Fibroblast of villous mesenchyme (primary cell): ENCODE data around the gene GPR34. TPM values are rescaled to one million over a fixed set of nuclear protein-coding genes. Genes with fewer than 3 reads are reported as not detected.
A peak's percentile ranks its signal among the peaks of the same experiment; 100 is the strongest.
"Not testable (repeated sequence)": the region's sequence is repeated elsewhere in the genome, so short reads cannot be mapped to it uniquely, and the experiment has no call there.

Experiments used
- DNase-seq: peaks from one replicate; pipeline ENCODE4 v3.0.0-alpha.2; 2010; ENCODE audit warnings: low read depth
- H3K4me3 ChIP-seq: 2 replicates; pipeline ENCODE4 v1.5.1; 2011; ENCODE audit warnings: low read depth, mild to moderate bottlenecking, low read length
- total RNA-seq: library from RNA; depleted of rRNA; stranded (reverse); fragments of >200 nt; gene quantifications from 2 replicates; pipeline ENCODE4 v1.2.3, GENCODE V29; 2012
- TF ChIP-seq, protein P1 (sequence below): IDR thresholded peaks from 2 replicates; pipeline ENCODE4 v1.5.1; 2012; ENCODE audit warnings: low read depth, mild to moderate bottlenecking, low read length; ENCODE audit not compliant: insufficient read depth

GPR34 gene
- total RNA-seq, 1 donor: under 0.01 TPM

- DNase-seq: peak; percentile 7
- no peak overlapping the region for H3K4me3 ChIP-seq
- TF ChIP-seq, protein P1, sequence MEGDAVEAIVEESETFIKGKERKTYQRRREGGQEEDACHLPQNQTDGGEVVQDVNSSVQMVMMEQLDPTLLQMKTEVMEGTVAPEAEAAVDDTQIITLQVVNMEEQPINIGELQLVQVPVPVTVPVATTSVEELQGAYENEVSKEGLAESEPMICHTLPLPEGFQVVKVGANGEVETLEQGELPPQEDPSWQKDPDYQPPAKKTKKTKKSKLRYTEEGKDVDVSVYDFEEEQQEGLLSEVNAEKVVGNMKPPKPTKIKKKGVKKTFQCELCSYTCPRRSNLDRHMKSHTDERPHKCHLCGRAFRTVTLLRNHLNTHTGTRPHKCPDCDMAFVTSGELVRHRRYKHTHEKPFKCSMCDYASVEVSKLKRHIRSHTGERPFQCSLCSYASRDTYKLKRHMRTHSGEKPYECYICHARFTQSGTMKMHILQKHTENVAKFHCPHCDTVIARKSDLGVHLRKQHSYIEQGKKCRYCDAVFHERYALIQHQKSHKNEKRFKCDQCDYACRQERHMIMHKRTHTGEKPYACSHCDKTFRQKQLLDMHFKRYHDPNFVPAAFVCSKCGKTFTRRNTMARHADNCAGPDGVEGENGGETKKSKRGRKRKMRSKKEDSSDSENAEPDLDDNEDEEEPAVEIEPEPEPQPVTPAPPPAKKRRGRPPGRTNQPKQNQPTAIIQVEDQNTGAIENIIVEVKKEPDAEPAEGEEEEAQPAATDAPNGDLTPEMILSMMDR: no peak
Measured at GRCh38 chrX:41664908-41665307, 23.9 kb upstream of the GPR34 start.

- DNase-seq: no peak
- no peak overlapping the region for H3K4me3 ChIP-seq
- TF ChIP-seq, protein P1: no peak
Measured at GRCh38 chrX:41665686-41666085, 23.1 kb upstream of the GPR34 start.

DNA sequence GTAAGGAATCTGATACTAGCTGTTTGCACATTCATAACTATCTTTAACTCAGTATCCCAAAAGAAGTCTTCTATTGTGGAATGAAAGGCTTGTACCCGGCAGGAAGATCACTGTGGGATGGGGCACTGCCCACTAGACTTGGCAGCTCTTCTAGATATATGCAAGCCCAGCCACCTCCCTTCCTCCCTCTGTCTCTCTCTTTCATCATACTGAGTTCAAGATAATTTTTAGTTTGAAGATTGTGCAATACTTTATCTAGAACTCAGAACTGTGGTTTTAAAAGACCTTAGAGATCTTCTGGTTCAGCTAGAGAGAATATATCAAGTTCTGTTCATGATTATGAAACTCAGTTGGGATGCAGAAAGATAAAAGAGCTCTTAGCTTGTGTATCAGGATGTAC is 22.5 kb upstream of the GPR34 start:
- TF ChIP-seq, protein P1: no peak
- peak; percentile 80 for DNase-seq
- no peak overlapping the region for H3K4me3 ChIP-seq

- H3K4me3 ChIP-seq: no peak overlapping the region
- DNase-seq: no peak
- TF ChIP-seq, protein P1: no peak
Measured at GRCh38 chrX:41667631-41668030, 21.1 kb upstream of the GPR34 start.

DNA sequence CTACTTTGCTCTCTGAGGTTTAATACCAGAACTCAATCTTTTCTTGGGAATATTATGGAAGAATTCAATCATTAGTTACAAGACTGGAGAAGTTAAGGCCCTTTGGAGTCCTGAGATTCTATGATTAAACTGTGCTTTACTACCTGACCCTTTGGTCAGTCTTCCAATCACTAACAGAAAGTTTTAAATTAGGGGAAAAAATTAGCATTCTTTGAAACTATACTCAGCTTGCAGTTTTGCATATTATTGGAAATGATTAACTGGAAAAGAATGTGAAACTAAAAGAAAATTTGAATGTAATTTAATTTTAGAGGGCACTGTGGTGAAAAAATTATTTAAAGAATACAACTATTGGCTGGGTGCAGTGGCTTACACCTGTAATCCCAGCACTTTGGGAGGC is 18.7 kb upstream of the GPR34 start:
- TF ChIP-seq, protein P1: no peak
- no peak for DNase-seq
- no peak overlapping the region for H3K4me3 ChIP-seq

GRCh38 chrX:41671082-41671481 is 17.7 kb upstream of the GPR34 start:
- DNase-seq: no peak
- TF ChIP-seq, protein P1: no peak
- H3K4me3 ChIP-seq: no peak overlapping the region

DNA sequence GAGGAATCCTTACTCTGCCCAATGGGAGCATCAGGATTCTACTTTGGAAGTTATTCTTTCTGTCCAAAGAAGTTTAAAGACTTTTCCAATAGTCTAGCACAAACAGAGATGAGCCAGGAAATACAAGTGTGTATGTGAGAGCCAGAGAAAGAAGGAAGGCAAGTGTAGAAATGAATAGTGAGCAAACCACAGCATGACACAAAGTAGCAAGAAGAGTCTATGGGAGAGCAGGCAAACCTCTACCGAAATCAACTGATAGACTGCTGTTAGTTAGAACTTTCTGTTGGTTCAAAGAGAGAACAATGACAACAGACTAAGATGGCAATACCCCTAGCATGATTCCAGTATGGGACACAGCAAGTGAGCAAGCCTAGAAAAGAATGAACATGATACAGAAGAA is 16.1 kb upstream of the GPR34 start:
- no peak for DNase-seq
- H3K4me3 ChIP-seq: no peak overlapping the region
- TF ChIP-seq, protein P1: no peak

DNA sequence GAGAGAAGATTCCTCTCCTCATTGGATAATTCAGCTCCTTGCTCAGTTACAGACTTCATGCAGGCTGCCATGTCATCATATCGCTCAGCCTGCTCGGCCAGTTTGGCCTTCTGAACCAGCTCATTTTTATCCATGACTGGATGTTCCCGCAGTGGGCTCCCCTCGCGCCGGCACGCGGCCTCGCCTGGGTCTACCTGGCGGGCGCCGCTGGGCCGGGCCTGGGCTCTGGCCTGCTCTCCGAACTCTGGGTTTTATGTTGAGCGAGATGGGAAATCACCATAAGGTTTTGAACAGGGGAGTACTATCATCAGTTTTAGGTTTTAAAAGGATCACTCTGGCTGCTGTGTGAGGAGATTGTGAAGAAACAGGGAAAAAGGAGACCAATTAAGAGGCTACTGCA is 12.4 kb upstream of the GPR34 start:
- not testable (repeated sequence) for H3K4me3 ChIP-seq, DNase-seq
